ENCODE results near the gene CD74. TPM values are rescaled to one million over a fixed set of nuclear protein-coding genes. Genes with fewer than 3 reads are reported as not detected.
A peak's percentile ranks its signal among the peaks of the same experiment; 100 is the strongest.

CD74 gene
- total RNA-seq, 1 donor from 2014 or later = 341 TPM

DNA sequence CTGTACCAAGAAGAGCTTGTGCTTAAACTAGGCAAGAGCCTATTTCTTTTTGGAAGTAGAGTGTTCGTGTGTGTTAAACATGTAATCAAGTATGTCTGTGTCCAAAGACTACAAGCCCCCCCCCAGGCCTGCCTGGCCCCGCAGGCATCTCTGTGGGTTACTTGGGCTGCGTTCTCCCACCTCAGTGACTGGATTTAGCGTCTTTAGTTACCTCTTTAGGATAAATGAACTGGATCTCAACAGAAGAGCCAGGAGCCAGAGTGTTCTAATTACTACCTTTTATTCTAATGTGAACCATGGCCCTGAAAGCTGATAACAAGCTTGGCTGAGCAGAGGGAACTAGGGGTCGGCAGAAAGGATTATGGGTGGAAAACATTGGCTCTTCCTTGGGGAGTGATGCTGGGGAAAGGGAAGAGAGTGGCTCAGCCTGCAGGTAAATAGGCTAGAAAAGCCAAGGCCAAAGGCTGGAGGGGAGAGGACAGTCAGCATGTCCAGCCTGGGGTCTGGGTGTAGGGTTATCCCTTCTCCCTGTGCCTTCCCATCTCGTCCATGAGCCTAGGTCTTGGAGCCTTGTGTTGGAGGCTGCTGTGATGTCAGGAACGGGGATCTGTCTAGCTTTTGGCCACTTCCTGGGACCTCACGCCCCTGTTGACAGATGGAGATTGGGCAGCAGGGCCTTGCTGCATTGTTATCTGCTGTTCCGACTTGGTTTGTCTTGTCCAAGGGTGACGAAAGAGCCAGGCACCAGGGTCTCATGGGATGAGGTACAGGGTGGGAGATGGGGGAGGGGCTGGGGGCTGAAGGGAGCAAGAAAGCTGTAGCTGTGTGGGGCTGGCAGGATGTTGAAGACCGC is 11.1 kb downstream of the CD74 start:
- ATAC-seq (no peak), DNase-seq (peak; percentile 4)
- intact Hi-C loops (cut with micrococcal nuclease) = no loop called here

DNA sequence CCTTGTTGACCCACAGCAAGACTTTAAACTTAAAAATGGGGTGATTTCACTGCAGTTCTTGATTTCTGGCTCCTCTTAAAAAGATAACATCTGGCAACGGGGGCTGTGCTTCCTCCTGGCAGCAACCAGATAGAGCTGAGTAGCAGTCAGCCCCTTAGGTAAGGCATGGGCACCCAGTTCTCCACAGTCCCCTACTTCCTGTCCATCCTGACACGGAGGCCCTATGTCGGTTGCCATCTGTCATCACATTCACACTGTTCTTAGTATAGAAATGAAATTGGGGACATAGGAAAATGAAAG is 11.7 kb downstream of the CD74 start:
- intact Hi-C loops (cut with micrococcal nuclease) = no loop called here
- ATAC-seq = no peak
- peak; percentile 2 for DNase-seq

DNA sequence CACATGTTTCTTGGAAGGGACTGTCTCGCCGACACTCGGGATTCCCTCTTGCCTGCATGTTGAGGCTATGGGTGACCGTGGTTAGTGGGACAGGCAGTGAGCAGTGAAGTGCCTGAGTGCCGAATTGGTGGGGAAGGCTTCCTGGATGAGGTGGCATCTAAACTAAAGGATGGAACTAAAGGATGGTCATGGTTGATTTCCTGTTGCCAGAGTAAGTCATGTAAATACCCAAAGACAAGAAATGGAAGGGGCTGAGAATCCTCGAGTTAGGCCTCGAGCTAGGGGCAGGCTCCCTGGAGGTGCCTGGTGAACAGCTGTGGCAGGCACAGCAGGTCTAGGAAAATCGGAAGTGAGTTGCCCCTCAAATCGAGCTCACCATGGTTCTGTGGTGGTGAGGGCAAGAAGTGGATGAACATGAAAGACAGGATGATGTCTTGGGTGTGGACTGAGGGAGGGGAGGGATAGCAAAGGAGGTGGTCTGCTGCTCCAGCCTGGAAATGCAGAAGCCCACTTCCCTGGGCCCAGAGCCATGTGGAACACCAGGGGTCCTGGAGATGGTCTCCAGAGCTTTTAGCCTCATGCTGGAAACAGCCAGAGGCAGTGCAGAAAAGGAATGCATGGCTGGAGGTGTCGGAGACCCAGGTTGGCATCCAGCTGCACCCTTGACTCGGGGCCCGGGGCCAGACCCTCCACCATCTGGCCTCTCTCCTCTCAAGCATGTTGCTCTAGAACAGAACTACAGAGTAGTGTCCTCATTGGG is 12.2 kb downstream of the CD74 start:
- DNase-seq = peak; percentile 22
- no peak for ATAC-seq
- intact Hi-C loops (cut with micrococcal nuclease) = no loop called here

- DNase-seq = peak; percentile 9
- intact Hi-C loops (cut with micrococcal nuclease) = no loop called here
- no peak for ATAC-seq
Observed at GRCh38 chr5:150399524-150400211, 13.0 kb downstream of the CD74 start.

- intact Hi-C loops (cut with micrococcal nuclease) = no loop called here
- ATAC-seq (no peak), DNase-seq (peak; percentile 27)
Observed at GRCh38 chr5:150398722-150399523, 13.8 kb downstream of the CD74 start.

DNA sequence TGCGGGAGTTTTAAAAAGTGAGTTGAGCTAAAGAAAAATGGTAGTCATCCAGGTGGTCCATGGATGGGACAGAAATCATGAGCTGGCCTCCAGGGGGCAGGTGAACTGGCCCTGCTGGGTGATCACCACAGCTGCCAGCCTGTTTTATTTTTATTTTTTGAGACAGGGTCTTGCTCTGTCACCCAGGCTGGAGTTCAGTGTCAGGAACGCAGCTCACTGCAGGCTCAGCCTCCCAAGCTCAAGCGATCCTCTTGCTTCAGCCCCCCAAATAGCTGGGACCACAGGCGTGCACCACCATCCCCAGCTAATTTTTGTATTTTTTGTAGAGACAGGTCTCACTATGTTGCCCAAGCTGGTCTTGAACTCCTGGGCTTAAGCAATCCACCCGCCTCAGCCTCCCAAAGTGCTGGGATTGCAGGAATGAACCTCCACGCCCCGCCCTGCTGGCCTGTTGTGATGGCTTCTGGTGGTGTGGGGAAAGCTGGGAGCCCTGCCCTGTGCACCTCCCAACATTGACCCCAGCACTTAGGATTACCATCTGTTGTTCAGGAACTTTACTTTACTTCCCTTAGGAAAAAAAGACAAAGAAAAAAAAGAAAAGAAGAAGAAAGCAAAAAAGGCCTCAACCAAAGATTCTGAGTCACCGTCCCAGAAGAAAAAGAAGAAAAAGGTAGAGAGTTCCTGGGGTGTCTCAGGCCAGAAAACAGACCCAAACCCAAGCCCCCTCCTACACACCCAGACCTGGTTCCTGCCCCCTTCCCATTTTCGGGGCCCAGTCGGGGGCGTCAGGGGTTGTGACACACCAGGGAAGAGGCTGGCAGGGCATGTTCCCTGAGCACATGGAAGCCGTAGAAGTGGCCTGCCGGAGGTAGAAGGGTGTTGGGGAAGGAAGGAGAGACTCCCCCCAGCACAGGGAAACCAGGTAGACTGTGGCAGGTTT is 14.7 kb downstream of the CD74 start:
- ATAC-seq (no peak), DNase-seq (peak; percentile 28)
- intact Hi-C loops (cut with micrococcal nuclease) = no loop called here

DNA sequence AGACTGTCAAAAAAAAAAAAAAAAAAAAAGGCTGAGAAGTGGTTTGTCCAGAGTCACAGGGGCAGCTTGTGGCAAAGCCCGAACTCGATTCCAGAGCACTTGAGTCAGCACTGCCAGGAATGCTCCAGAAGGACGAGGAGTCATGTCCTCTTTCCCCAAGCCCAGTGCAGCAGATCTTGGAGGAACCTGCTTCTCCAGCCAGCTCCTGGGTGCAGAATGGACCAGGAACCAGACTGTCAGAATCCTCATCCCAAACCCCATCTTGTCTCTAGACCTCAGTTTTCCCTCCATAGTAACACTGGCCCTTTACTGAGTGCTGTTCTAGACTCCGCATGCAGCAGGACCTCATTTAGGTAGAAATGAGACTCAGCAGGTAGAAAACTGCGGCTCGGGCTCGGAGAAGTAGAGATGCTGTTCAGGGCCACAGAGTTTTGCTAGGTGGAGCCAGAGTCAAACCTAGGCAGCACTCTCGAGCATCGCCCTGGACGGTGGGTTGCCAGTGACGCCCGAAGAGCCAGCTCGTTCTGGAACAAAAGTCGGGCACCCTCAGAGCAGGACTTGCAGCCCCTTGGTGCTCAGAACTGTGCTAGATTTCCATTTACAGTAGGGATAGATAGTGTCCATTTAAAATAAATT is 15.4 kb downstream of the CD74 start:
- DNase-seq = peak; percentile 3

GRCh38 chr5:150396267-150396666 is 16.4 kb downstream of the CD74 start:
- intact Hi-C loops (cut with micrococcal nuclease) = no loop called here
- ATAC-seq = no peak
- peak; percentile 13 for DNase-seq

More for the DNA sequence above, 15.4 kb downstream of the CD74 start:
- ATAC-seq = no peak
- intact Hi-C loops (cut with micrococcal nuclease) = no loop called here

- DNase-seq (no peak), ATAC-seq (no peak)
- intact Hi-C loops (cut with micrococcal nuclease) = no loop called here
Observed at GRCh38 chr5:150395688-150395975, 17.1 kb downstream of the CD74 start.

DNA sequence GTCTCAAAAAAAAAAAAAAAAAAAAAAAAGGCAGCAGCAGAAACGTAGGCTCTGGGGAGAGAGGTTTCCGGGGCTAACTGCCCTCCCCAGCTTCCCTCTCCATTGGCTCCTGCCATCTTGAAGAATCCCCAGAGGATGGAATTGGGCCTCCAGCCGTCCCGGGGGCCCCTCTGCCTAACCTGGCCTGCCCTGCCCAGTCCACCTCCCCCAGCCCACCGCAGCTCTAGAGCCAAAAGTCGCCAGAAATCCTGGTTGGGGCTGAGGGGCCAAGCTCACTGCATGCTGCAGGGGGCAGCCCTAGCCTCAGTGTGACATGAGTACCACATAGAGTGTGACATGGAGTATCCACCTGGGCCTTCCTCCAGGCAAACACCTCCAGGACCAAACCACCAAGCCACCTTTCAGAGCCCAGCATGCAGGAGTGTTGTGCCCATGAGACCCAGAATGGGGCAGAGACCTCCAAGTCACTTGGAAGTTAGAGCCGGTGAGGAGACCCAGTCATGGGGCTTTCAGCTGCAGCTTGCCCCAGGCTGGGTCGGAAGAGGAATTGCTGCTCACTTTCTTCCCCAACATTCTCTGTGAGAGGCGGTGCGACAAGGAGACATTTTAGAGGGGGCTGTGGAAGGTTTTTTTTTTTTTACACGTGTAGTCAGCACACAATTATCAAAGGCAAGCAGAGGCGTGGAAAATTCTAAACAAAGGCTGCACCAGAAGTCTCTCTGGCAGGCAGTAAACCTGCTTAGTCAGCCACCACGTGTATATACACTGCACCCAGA is 17.6 kb downstream of the CD74 start:
- no peak for ATAC-seq
- no peak for DNase-seq
- intact Hi-C loops (cut with micrococcal nuclease) = no loop called here

GRCh38 chr5:150394131-150394530 is 18.6 kb downstream of the CD74 start:
- intact Hi-C loops (cut with micrococcal nuclease) = no loop called here
- no peak for ATAC-seq

DNA sequence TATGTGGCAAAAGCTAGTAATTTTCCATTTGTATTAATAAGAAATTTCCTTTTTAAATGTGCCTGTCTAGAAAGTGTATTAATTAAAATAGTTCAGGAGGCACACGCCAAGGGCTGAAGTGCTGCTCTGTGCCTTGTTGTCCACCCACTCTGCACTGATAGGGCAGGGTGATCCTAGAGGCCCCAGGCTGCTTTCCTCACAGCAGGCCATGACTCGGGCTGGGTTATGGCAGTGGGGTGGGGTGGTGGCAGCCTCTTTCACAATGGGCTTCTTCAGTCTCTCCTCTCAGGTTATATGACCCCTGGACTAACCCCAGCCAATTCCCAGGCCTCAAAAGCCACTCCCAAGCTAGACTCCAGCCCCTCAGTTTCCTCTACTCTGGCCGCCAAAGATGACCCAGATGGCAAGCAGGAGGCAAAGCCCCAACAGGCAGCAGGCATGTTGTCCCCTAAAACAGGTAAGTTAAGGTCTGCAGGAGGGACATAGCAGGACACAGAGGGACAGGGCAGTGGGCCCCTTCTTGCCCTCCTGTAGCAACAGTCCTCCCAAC is 19.5 kb downstream of the CD74 start:
- intact Hi-C loops (cut with micrococcal nuclease) = no loop called here
- DNase-seq (no peak), ATAC-seq (no peak)

More at GRCh38 chr5:150394131-150394530, 18.6 kb downstream of the CD74 start:
- DNase-seq = no peak

- intact Hi-C loops (cut with micrococcal nuclease) = no loop called here
- DNase-seq (no peak), ATAC-seq (no peak)
Observed at GRCh38 chr5:150392680-150393079, 20.0 kb downstream of the CD74 start.

- ATAC-seq (no peak), DNase-seq (no peak)
- intact Hi-C loops (cut with micrococcal nuclease) = no loop called here
Observed at GRCh38 chr5:150391986-150392385, 20.7 kb downstream of the CD74 start.

DNA sequence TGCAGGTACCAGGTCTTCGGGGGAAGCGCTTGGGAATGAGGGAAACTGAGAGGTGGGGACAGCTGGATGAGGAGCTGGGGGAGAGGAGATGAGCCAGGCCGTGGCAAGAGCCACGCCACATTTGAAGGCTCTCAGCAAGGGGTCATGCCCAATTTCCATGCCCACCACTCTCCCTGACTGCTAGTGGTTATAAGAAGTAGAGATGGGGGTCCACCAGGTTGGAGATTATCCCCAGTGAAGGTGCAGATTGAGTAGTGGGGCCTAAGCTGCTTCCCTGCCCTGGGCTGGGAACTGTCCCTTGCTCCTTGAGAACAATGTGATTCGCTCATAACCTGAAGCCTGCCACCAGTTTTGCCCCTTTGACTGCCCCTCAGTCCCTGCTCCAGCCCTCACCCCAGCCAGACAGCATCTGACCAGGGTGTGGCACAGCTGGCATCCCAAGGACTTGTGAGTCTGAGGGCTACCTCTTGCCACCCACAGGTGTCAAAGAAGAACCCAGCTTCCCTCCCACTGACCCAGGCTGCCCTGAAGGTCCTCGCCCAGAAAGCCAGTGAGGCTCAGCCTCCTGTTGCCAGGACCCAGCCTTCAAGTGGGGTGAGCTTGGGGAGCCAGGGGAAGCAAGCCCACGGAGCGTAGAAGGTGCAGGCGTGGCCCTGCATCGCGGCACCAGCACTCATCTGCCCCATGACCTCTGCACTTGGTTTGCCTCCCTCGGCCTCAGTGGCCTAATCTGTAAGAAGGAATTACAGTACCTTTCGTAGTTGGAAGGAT is 21.5 kb downstream of the CD74 start:
- ATAC-seq (no peak), DNase-seq (no peak)
- intact Hi-C loops (cut with micrococcal nuclease) = no loop called here

GRCh38 chr5:150389531-150390266 is 23.0 kb downstream of the CD74 start:
- intact Hi-C loops (cut with micrococcal nuclease) = no loop called here
- no peak for DNase-seq

More at GRCh38 chr5:150389531-150390266, 23.0 kb downstream of the CD74 start:
- ATAC-seq = no peak

Data from left ventricle myocardium superior (tissue), 1 donor.